PC-9 (cell line): ENCODE data around the gene GRIP2.

Source experiments
- EZH2 ChIP-seq: fragments of 200-600 bp; sonication (generic); IDR thresholded peaks from 2 replicates; pipeline ENCODE4 v1.8.0; 2017; ENCODE audit warnings: antibody characterized with exemption, low read depth
- TF ChIP-seq, protein P1 (sequence below): fragments of 200-600 bp; sonication (generic); conservative IDR thresholded peaks from 2 replicates; pipeline ENCODE4 v1.6.1; 2017; ENCODE audit warnings: mixed run types, antibody characterized with exemption, mild to moderate bottlenecking, moderate library complexity

DNA sequence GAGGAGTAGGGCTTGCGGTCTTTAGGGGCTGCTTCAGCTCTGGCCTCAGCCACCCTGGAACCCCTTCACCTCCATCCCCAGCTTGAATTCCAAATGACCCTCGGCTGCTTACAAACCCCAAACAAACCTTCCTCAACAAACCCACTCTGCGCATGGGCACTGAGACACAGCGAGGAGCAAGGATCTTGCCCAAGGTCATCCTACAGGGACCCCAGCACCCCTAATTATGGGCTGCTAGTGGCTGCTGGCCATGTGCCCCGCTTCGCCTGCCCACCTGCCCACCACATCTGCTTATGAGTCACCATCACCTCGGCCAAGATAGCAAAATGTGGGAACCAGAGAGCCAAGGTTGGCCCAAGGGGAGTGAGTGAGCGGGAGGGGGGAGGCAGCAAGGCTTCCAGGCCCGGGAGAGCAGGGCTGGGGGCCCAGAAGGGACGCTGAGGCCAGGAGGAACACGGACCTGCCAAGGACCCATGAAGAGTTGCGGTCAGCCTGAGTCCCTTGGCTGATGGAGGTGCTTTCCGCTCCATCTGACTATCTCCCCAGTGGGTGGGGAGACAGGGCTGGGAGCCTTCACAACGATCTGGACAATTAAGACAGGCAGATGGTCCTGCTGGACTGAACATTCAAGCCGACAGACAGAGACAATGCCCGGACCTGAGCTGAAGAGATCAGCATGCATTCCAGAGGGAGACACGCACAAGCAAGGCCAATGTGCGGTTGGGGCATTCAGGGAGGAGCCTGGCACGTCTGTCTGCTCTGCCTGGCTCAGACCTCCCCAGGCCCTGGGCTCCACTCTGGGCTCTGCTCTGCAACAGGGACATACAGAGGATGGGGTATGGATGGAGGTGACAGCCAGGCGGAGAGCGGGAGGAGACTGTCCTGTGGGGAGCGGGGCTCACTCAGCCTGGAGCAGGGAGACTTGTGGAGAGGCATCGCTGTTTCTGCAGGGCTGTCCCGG is 10.8 kb upstream of the GRIP2 start:
- TF ChIP-seq, protein P1, sequence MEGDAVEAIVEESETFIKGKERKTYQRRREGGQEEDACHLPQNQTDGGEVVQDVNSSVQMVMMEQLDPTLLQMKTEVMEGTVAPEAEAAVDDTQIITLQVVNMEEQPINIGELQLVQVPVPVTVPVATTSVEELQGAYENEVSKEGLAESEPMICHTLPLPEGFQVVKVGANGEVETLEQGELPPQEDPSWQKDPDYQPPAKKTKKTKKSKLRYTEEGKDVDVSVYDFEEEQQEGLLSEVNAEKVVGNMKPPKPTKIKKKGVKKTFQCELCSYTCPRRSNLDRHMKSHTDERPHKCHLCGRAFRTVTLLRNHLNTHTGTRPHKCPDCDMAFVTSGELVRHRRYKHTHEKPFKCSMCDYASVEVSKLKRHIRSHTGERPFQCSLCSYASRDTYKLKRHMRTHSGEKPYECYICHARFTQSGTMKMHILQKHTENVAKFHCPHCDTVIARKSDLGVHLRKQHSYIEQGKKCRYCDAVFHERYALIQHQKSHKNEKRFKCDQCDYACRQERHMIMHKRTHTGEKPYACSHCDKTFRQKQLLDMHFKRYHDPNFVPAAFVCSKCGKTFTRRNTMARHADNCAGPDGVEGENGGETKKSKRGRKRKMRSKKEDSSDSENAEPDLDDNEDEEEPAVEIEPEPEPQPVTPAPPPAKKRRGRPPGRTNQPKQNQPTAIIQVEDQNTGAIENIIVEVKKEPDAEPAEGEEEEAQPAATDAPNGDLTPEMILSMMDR: no peak
- TF ChIP-seq EZH2: no peak
